Heart right ventricle (tissue), 16 donors: ENCODE measurements around the gene LMX1B. TPM values are rescaled to one million over a fixed set of nuclear protein-coding genes. Genes with fewer than 3 reads are reported as not detected.

Source experiments
- ATAC-seq, 8 donors: fragments of 200-7000 bp; cut with Tn5 transposase; one replicate each; pipeline ENCODE4 v1.9.1; 2020; ENCODE audit warnings: mild to moderate bottlenecking in 8 of 8, moderate library complexity in 8 of 8, moderate number of reproducible peaks in 1 of 8
- DNase-seq, 2 donors: peaks; one replicate each; pipeline ENCODE4 v3.0.0-alpha.2; 2020
- H3K27ac ChIP-seq, 10 donors: fragments of 200-600 bp; sonication (generic) in 2 of 10; one replicate each; pipeline versions ENCODE4 v1.5.0 to v1.8.0; 2020 to 2022; ENCODE audit warnings: mild to moderate bottlenecking in 3 of 10
- H3K27me3 ChIP-seq, 7 donors: fragments of 200-600 bp; one replicate each; pipeline ENCODE4 v1.8.0; 2021 to 2022; ENCODE audit warnings: mild to moderate bottlenecking in 2 of 7
- H3K36me3 ChIP-seq, 9 donors: fragments of 200-600 bp; sonication (generic) in 1 of 9; one replicate each; pipeline versions ENCODE4 v1.5.0 to v1.8.0; 2020 to 2022; ENCODE audit warnings: mild to moderate bottlenecking in 2 of 9
- H3K4me1 ChIP-seq, 9 donors: fragments of 200-600 bp; sonication (generic) in 1 of 9; one replicate each; pipeline versions ENCODE4 v1.5.0 to v1.8.0; 2020 to 2022; ENCODE audit warnings: mild to moderate bottlenecking in 4 of 9
- H3K4me3 ChIP-seq, 10 donors: fragments of 200-600 bp; sonication (generic) in 2 of 10; one replicate each; pipeline versions ENCODE4 v1.5.0 to v1.8.0; 2020 to 2022; ENCODE audit warnings: mild to moderate bottlenecking in 7 of 10, moderate library complexity in 2 of 10
- H3K9me3 ChIP-seq, 11 donors: fragments of 200-600 bp in 10 of 11; sonication (generic) in 2 of 11; one replicate each; pipeline versions ENCODE4 v1.5.0 to v1.8.0; 2013 to 2022; ENCODE audit warnings: mild to moderate bottlenecking in 2 of 11, control low read depth in 1 of 11, moderate library complexity in 1 of 11
- CTCF ChIP-seq, 9 donors: fragments of 200-600 bp; sonication (generic) in 2 of 9; IDR thresholded peaks; one replicate each; pipeline versions ENCODE4 v1.5.0 to v1.8.0; 2021 to 2022; ENCODE audit warnings: antibody characterized with exemption in 9 of 9, mild to moderate bottlenecking in 5 of 9, moderate library complexity in 1 of 9
- WGBS, 2 donors: extraction: QIAGEN DNeasy Blood & Tissue Kit; methylation state at CpG; one replicate each; pipeline ENCODE4 v1.1.7; 2013; ENCODE audit warnings: inconsistent platforms in 1 of 2; 5-methylcytosine and 5-hydroxymethylcytosine counted together
- intact Hi-C, 10 donors: fragments of 100-400 bp; cut with DNase I; formaldehyde crosslinking; loops; one replicate each; pipeline versions ENCODE4 v1.11.1 to v1.14.2; 2022
- polyA plus RNA-seq, 2 donors: library from polyadenylated mRNA; stranded (reverse); fragments of 200-250 nt; gene quantifications; one replicate each; pipeline ENCODE4 v1.2.3, GENCODE V29; 2013
- total RNA-seq, 10 donors: library from RNA; stranded (reverse); fragmentation: NEBNext Ultra II Directional in 3 of 10; extraction: Animal tissue kit (Norgen Biotek cat#: 25700) in 3 of 10; gene quantifications; one replicate each; pipeline versions ENCODE4 v1.2.1 to v1.2.4, GENCODE V29; 2021 to 2023
- donor health status: Arrhythmogenic right ventricular cardiomyopathy.
- donor health status: ischemic (EF 13 %, LVEDD 7.1; RV severe dilation, severe dysfunction).
- donor health status: healthy with polysubstance abuse.
- donor health status: DM: no; HTN: yes; CAD: no.
- donor health status: DM: no; HTN: no; CAD: no.
- donor health status: ischemic (EF 25% LVEDD 6.9; RV normal size, moderate dysfunction).
- donor health status: ischemic (EF 25% LVEDD 5.7; RV mildly dilated, moderate dysfunction).
- donor health status: healthy.
- donor health status: DM: yes; HTN: yes; CAD: no.
- donor health status: Ischemic cardiomyopathy.
- donor health status: ischemic (EF 35%, LVEDD 5.7; RV mildly dilated, moderate dysfunction).
- donor health status: nonischemic (EF 11% LVEDD 7.7; RV severe dilation, severe dysfunction).
- donor health status: DM: yes; HTN: yes; CAD: no.
- donor health status: PGD.
- donor health status: ischemic (EF 29% LVEDD 5.4; RV normal size, mild dysfunction).
- donor health status: nonischemic (EF 23%, LVEDD 6.1; RV moderate dilation, normal function).

The LMX1B gene
- total and polyA plus RNA-seq, 12 donors, result 0.25 to 0.97 (median 0.37) TPM

- peaks cover 11 to 22% (median 15%) of the 10 kb centered on the region in 9 donors for H3K4me1 ChIP-seq
- ATAC-seq (no peak), DNase-seq (no peak)
- H3K27ac ChIP-seq, result no peak overlapping the region
- no peak overlapping the region for H3K4me3 ChIP-seq
- TF ChIP-seq CTCF (IDR thresholded peaks at IDR 0.05), result no peak
- 70 to 71% methylated on average over 8 of the region's 8 CpGs for WGBS, 2 donors
- H3K9me3 ChIP-seq, result peaks cover 0 to 2% (median 0%) of the 10 kb centered on the region in 11 donors
- no peaks in the 10 kb centered on the region for H3K36me3 ChIP-seq
- intact Hi-C loops, result no loop called here
- H3K27me3 ChIP-seq, result peaks cover 0 to 55% (median 11%) of the 10 kb centered on the region in 7 donors
Observed at GRCh38 chr9:126592461-126592860, 21.3 kb upstream of the LMX1B start.

GRCh38 chr9:126595982-126596381 is 17.7 kb upstream of the LMX1B start:
- Histone ChIP-seq H3K27ac (no peak overlapping the region), H3K4me3 (no peak overlapping the region), H3K36me3 (no peaks in the 10 kb centered on the region), H3K9me3 (peaks cover 0 to 2% (median 0%) of the 10 kb centered on the region in 11 donors), H3K4me1 (no peaks in the 10 kb centered on the region), H3K27me3 (peaks cover 0 to 52% (median 15%) of the 10 kb centered on the region in 7 donors)
- 94 to 98% methylated on average over 2 of the region's 2 CpGs for WGBS, 2 donors
- intact Hi-C loops, result no loop called here
- DNase-seq, result no peak
- no peak for ATAC-seq
- TF ChIP-seq CTCF (IDR thresholded peaks at IDR 0.05), result no peak

- Histone ChIP-seq H3K27ac (no peak overlapping the region), H3K9me3 (peaks cover 0 to 2% (median 0%) of the 10 kb centered on the region in 11 donors), H3K36me3 (no peaks in the 10 kb centered on the region), H3K4me1 (peaks cover 0 to 5% (median 0%) of the 10 kb centered on the region in 9 donors), H3K27me3 (peaks cover 0 to 39% (median 8%) of the 10 kb centered on the region in 7 donors), H3K4me3 (no peak overlapping the region)
- intact Hi-C loops, result no loop called here
- WGBS, 2 donors, result 60% methylated on average over 11 of the region's 11 CpGs
- no peak for TF ChIP-seq CTCF (IDR thresholded peaks at IDR 0.05)
- ATAC-seq, result no peak
- DNase-seq, result no peak
Observed at GRCh38 chr9:126599047-126599650, 14.6 kb upstream of the LMX1B start.

GRCh38 chr9:126604059-126605055 is 9.4 kb upstream of the LMX1B start:
- TF ChIP-seq CTCF (IDR thresholded peaks at IDR 0.05), result no peak
- 72 to 74% methylated on average over 17 of the region's 17 CpGs for WGBS, 2 donors
- Histone ChIP-seq H3K4me1 (peaks cover 0 to 32% (median 0%) of the 10 kb centered on the region in 9 donors), H3K36me3 (no peaks in the 10 kb centered on the region), H3K27ac (peak overlapping the region in 5 of 10 donors; percentile 30 to 69 (median 58)), H3K9me3 (no peaks in the 10 kb centered on the region), H3K27me3 (peaks cover 0 to 27% (median 17%) of the 10 kb centered on the region in 7 donors), H3K4me3 (no peak overlapping the region)
- DNase-seq (no peak), ATAC-seq (peak; percentile 66 to 91 (median 78))
- intact Hi-C loops, result loop anchor here in 1 of 10 donors (5.0 kb wide), 1 partner anchor 88 kb away; no protein-coding TSS in a partner anchor
